Peyer's patch (tissue), 4 donors: Measurements from ENCODE around the gene EIF6. TPM values are rescaled to one million over a fixed set of nuclear protein-coding genes. Genes with fewer than 3 reads are reported as not detected.
A peak's percentile ranks its signal among the peaks of the same experiment; 100 is the strongest.
"Not testable (repeated sequence)": the region's sequence is repeated elsewhere in the genome, so short reads cannot be mapped to it uniquely, and the experiment has no call there.

Experiments
- DNase-seq, 3 donors: peaks; one replicate each; pipeline ENCODE4 v3.0.0-alpha.2; 2017 to 2019
- H3K27ac ChIP-seq, 4 donors: fragments of 200-600 bp; sonication (generic); one replicate each; pipeline ENCODE4 v1.5.1; 2016 to 2019
- H3K27me3 ChIP-seq, 2 donors: fragments of 200-600 bp; sonication (generic); one replicate each; pipeline ENCODE4 v1.5.1; 2019
- H3K36me3 ChIP-seq, 3 donors: fragments of 200-600 bp; sonication (generic); one replicate each; pipeline ENCODE4 v1.5.1; 2016 to 2019
- H3K4me1 ChIP-seq, 4 donors: fragments of 200-600 bp; sonication (generic); one replicate each; pipeline ENCODE4 v1.5.1; 2016 to 2019
- H3K4me3 ChIP-seq, 4 donors: fragments of 200-600 bp; sonication (generic); 1 replicate in 3 of 4; 2 replicates in 1 of 4; pipeline ENCODE4 v1.5.1; 2016 to 2019; ENCODE audit warnings: mild to moderate bottlenecking in 1 of 4
- H3K9me3 ChIP-seq, 4 donors: fragments of 200-600 bp; sonication (generic); one replicate each; pipeline ENCODE4 v1.5.1; 2016 to 2019; ENCODE audit warnings: mild to moderate bottlenecking in 1 of 4
- CTCF ChIP-seq, 6 experiments: fragments of 450-650 bp in 4 of 6; fragments of 200-600 bp in 2 of 6; sonication (generic) in 1 of 6; IDR thresholded peaks; one replicate each; pipeline ENCODE4 v1.5.1; 2017 to 2019; ENCODE audit warnings: antibody characterized with exemption in 6 of 6, mild to moderate bottlenecking in 3 of 6, moderate library complexity in 1 of 6
- POLR2A ChIP-seq, 2 donors: fragments of 450-650 bp; IDR thresholded peaks; one replicate each; pipeline ENCODE4 v1.5.1; 2017; ENCODE audit warnings: antibody characterized with exemption in 2 of 2, mild to moderate bottlenecking in 2 of 2, moderate library complexity in 2 of 2
- total RNA-seq, 4 donors: library from RNA; depleted of rRNA; stranded (reverse); fragments of >200 nt; gene quantifications; one replicate each; pipeline ENCODE4 v1.1.0, GENCODE V29; 2016

EIF6 gene
- total RNA-seq, 4 donors from 2014 or later = 77.6 to 196 (median 157) TPM

- TF ChIP-seq POLR2A (IDR thresholded peaks at IDR 0.05) (no peak), CTCF (IDR thresholded peaks at IDR 0.05) (no peak)
- H3K4me3 ChIP-seq = no peak overlapping the region
- no peak for DNase-seq
- peaks cover 0 to 14% (median 5%) of the 10 kb centered on the region in 4 donors for H3K4me1 ChIP-seq
- no peaks in the 10 kb centered on the region for H3K36me3 ChIP-seq
- no peaks in the 10 kb centered on the region for H3K9me3 ChIP-seq
- peak overlapping the region in 1 of 4 donors; percentile 6 for H3K27ac ChIP-seq
- no peaks in the 10 kb centered on the region for H3K27me3 ChIP-seq
Observed at GRCh38 chr20:35254448-35254999, 30.0 kb downstream of the EIF6 start.

- H3K9me3 ChIP-seq = no peaks in the 10 kb centered on the region
- H3K27me3 ChIP-seq = no peaks in the 10 kb centered on the region
- H3K36me3 ChIP-seq = no peaks in the 10 kb centered on the region
- TF ChIP-seq CTCF (IDR thresholded peaks at IDR 0.05) (no peak), POLR2A (IDR thresholded peaks at IDR 0.05) (no peak)
- H3K4me3 ChIP-seq = no peak overlapping the region
- H3K27ac ChIP-seq = peak overlapping the region in 3 of 4 donors; percentile 46 to 84 (median 55)
- H3K4me1 ChIP-seq = peaks cover 0 to 14% (median 5%) of the 10 kb centered on the region in 4 donors
- no peak for DNase-seq
Observed at GRCh38 chr20:35253010-35253409, 31.6 kb downstream of the EIF6 start.

GRCh38 chr20:35252598-35252997, 32.0 kb downstream of the EIF6 start:
- H3K27me3 ChIP-seq, H3K36me3 ChIP-seq, H3K9me3 ChIP-seq: not testable (repeated sequence)
- peak in 1 of 3 donors; percentile 60 for DNase-seq
- Histone ChIP-seq H3K4me3 (peak overlapping the region in 1 of 4 donors; percentile 21), H3K27ac (peak overlapping the region; percentile 46 to 84 (median 58)), H3K4me1 (peaks cover 0 to 14% (median 5%) of the 10 kb centered on the region in 4 donors)
- TF ChIP-seq POLR2A (IDR thresholded peaks at IDR 0.05) = peak in 1 of 2 donors; percentile 19

- H3K9me3 ChIP-seq = no peaks in the 10 kb centered on the region
- no peak overlapping the region for H3K4me3 ChIP-seq
- TF ChIP-seq CTCF (IDR thresholded peaks at IDR 0.05) (no peak), POLR2A (IDR thresholded peaks at IDR 0.05) (no peak)
- H3K27ac ChIP-seq = peak overlapping the region; percentile 46 to 84 (median 58)
- H3K4me1 ChIP-seq = peaks cover 0 to 14% (median 5%) of the 10 kb centered on the region in 4 donors
- no peaks in the 10 kb centered on the region for H3K27me3 ChIP-seq
- peak in 2 of 3 donors; percentile 23 to 56 for DNase-seq
- H3K36me3 ChIP-seq = no peaks in the 10 kb centered on the region
Observed at GRCh38 chr20:35252037-35252461, 32.5 kb downstream of the EIF6 start.

- TF ChIP-seq POLR2A (IDR thresholded peaks at IDR 0.05) (no peak), CTCF (IDR thresholded peaks at IDR 0.05) (no peak)
- Histone ChIP-seq H3K4me3 (no peak overlapping the region), H3K36me3 (no peaks in the 10 kb centered on the region), H3K27me3 (no peaks in the 10 kb centered on the region), H3K4me1 (peaks cover 0 to 14% (median 5%) of the 10 kb centered on the region in 4 donors), H3K9me3 (no peaks in the 10 kb centered on the region), H3K27ac (peak overlapping the region; percentile 46 to 84 (median 58))
- DNase-seq = no peak
Observed at GRCh38 chr20:35251613-35251940, 33.0 kb downstream of the EIF6 start.

- Histone ChIP-seq H3K27ac (no peak overlapping the region), H3K9me3 (no peaks in the 10 kb centered on the region), H3K36me3 (no peaks in the 10 kb centered on the region), H3K4me1 (peaks cover 0 to 14% (median 5%) of the 10 kb centered on the region in 4 donors), H3K27me3 (no peaks in the 10 kb centered on the region), H3K4me3 (no peak overlapping the region)
- DNase-seq = no peak
- TF ChIP-seq POLR2A (IDR thresholded peaks at IDR 0.05) (no peak), CTCF (IDR thresholded peaks at IDR 0.05) (no peak)
Observed at GRCh38 chr20:35248641-35249475, 35.7 kb downstream of the EIF6 start.
